Esophagus (tissue), 2 donors: ENCODE data around the gene RBM20. TPM values are rescaled to one million over a fixed set of nuclear protein-coding genes. Genes with fewer than 3 reads are reported as not detected.

ENCODE experiments used
- H3K27ac ChIP-seq, 2 donors: one replicate each; pipeline ENCODE4 v1.5.1; 2013; ENCODE audit warnings: low read depth in 2 of 2, mild to moderate bottlenecking in 2 of 2, inconsistent platforms in 1 of 2, low read length in 1 of 2, moderate library complexity in 1 of 2
- H3K27me3 ChIP-seq, 2 donors: one replicate each; pipeline ENCODE4 v1.6.1; 2013; ENCODE audit warnings: low read length in 2 of 2, control low read depth in 1 of 2, mild to moderate bottlenecking in 1 of 2; ENCODE audit not compliant: insufficient read depth in 2 of 2, control insufficient read depth in 1 of 2
- H3K36me3 ChIP-seq, 2 donors: one replicate each; pipeline ENCODE4 v1.6.1; 2013; ENCODE audit warnings: low read length in 1 of 2; ENCODE audit not compliant: control insufficient read depth in 2 of 2, insufficient read depth in 2 of 2
- H3K4me1 ChIP-seq, 2 donors: one replicate each; pipeline ENCODE4 v1.6.1; 2013; ENCODE audit warnings: low read length in 1 of 2; ENCODE audit not compliant: control insufficient read depth in 2 of 2, insufficient read depth in 2 of 2
- H3K4me3 ChIP-seq, 2 donors: one replicate each; pipeline ENCODE4 v1.5.1; 2013; ENCODE audit warnings: low read length in 2 of 2, mild to moderate bottlenecking in 2 of 2, low read depth in 1 of 2, moderate library complexity in 1 of 2
- H3K9me3 ChIP-seq, 2 donors: one replicate each; pipeline ENCODE4 v1.6.1; 2013; ENCODE audit warnings: mild to moderate bottlenecking in 2 of 2, low read depth in 1 of 2, low read length in 1 of 2, moderate library complexity in 1 of 2; ENCODE audit not compliant: control insufficient read depth in 2 of 2, insufficient read depth in 1 of 2
- WGBS, 2 donors: extraction: QIAGEN DNeasy Blood & Tissue Kit; methylation state at CpG; one replicate each; pipeline ENCODE4 v1.1.7; 2013; 5-methylcytosine and 5-hydroxymethylcytosine counted together
- polyA plus RNA-seq, 2 donors: library from polyadenylated mRNA; stranded (reverse); fragments of 200-250 nt; gene quantifications; one replicate each; pipeline ENCODE4 v1.2.3, GENCODE V29; 2013
- donor health status: healthy with polysubstance abuse.
- donor health status: Bipolar disorder and iron deficiency.

The RBM20 gene
- polyA plus RNA-seq, 2 donors, result 2.7 to 7.2 TPM

- Histone ChIP-seq H3K27me3 (no peaks in the 10 kb centered on the region), H3K4me3 (no peak overlapping the region), H3K9me3 (no peaks in the 10 kb centered on the region), H3K36me3 (no peaks in the 10 kb centered on the region), H3K4me1 (peaks cover 0 to 2% of the 10 kb centered on the region in 2 donors), H3K27ac (no peak overlapping the region)
- 79 to 82% methylated on average over 22 of the region's 22 CpGs for WGBS, 2 donors
These were observed 40.8 kb downstream of the RBM20 start for GRCh38 chr10:110684800-110685446.

- Histone ChIP-seq H3K4me1 (no peaks in the 10 kb centered on the region), H3K9me3 (no peaks in the 10 kb centered on the region), H3K36me3 (no peaks in the 10 kb centered on the region), H3K27me3 (no peaks in the 10 kb centered on the region), H3K27ac (no peak overlapping the region), H3K4me3 (no peak overlapping the region)
- WGBS, 2 donors, result 92 to 94% methylated on average over 6 of the region's 6 CpGs
These were observed 41.9 kb downstream of the RBM20 start for GRCh38 chr10:110686047-110686446.

- no peak overlapping the region for H3K27ac ChIP-seq
- no peaks in the 10 kb centered on the region for H3K9me3 ChIP-seq
- 93 to 95% methylated on average over 2 of the region's 2 CpGs for WGBS, 2 donors
- no peaks in the 10 kb centered on the region for H3K36me3 ChIP-seq
- H3K4me3 ChIP-seq, result no peak overlapping the region
- H3K4me1 ChIP-seq, result no peaks in the 10 kb centered on the region
- H3K27me3 ChIP-seq, result no peaks in the 10 kb centered on the region
These were observed 42.8 kb downstream of the RBM20 start for GRCh38 chr10:110686949-110687348.

- WGBS, 2 donors, result 80 to 84% methylated on average over 6 of the region's 6 CpGs
These were observed 43.3 kb downstream of the RBM20 start for GRCh38 chr10:110687400-110687799.

GRCh38 chr10:110691139-110691538 is 47.0 kb downstream of the RBM20 start:
- Histone ChIP-seq H3K36me3 (no peaks in the 10 kb centered on the region), H3K4me3 (no peak overlapping the region), H3K27ac (no peak overlapping the region), H3K4me1 (no peaks in the 10 kb centered on the region), H3K27me3 (no peaks in the 10 kb centered on the region), H3K9me3 (no peaks in the 10 kb centered on the region)
- 83 to 84% methylated on average over 2 of the region's 2 CpGs for WGBS, 2 donors

More at GRCh38 chr10:110687400-110687799, 43.3 kb downstream of the RBM20 start:
- Histone ChIP-seq H3K27ac (no peak overlapping the region), H3K27me3 (no peaks in the 10 kb centered on the region), H3K4me3 (no peak overlapping the region), H3K9me3 (no peaks in the 10 kb centered on the region), H3K36me3 (no peaks in the 10 kb centered on the region), H3K4me1 (no peaks in the 10 kb centered on the region)

- Histone ChIP-seq H3K27ac (no peak overlapping the region), H3K4me3 (no peak overlapping the region), H3K36me3 (no peaks in the 10 kb centered on the region), H3K27me3 (no peaks in the 10 kb centered on the region), H3K4me1 (no peaks in the 10 kb centered on the region), H3K9me3 (no peaks in the 10 kb centered on the region)
- WGBS, 2 donors, result 66 to 71% methylated on average over 1 of the region's 1 CpG
These were observed 50.1 kb downstream of the RBM20 start for GRCh38 chr10:110694263-110694662.

- no peaks in the 10 kb centered on the region for H3K4me1 ChIP-seq
- H3K36me3 ChIP-seq, result no peaks in the 10 kb centered on the region
- H3K27me3 ChIP-seq, result no peaks in the 10 kb centered on the region
- WGBS, 2 donors, result 78 to 81% methylated on average over 5 of the region's 5 CpGs
- no peak overlapping the region for H3K4me3 ChIP-seq
- no peaks in the 10 kb centered on the region for H3K9me3 ChIP-seq
- H3K27ac ChIP-seq, result no peak overlapping the region
These were observed 50.8 kb downstream of the RBM20 start for GRCh38 chr10:110694820-110695538.

- H3K4me3 ChIP-seq, result no peak overlapping the region
- H3K27me3 ChIP-seq, result no peaks in the 10 kb centered on the region
- 81 to 85% methylated on average over 2 of the region's 2 CpGs for WGBS, 2 donors
- H3K27ac ChIP-seq, result no peak overlapping the region
- no peaks in the 10 kb centered on the region for H3K36me3 ChIP-seq
- H3K4me1 ChIP-seq, result no peaks in the 10 kb centered on the region
- H3K9me3 ChIP-seq, result no peaks in the 10 kb centered on the region
These were observed 51.4 kb downstream of the RBM20 start for GRCh38 chr10:110695539-110695886.

- Histone ChIP-seq H3K9me3 (no peaks in the 10 kb centered on the region), H3K36me3 (no peaks in the 10 kb centered on the region), H3K27ac (no peak overlapping the region), H3K27me3 (no peaks in the 10 kb centered on the region), H3K4me1 (no peaks in the 10 kb centered on the region), H3K4me3 (no peak overlapping the region)
- WGBS, 2 donors, result 78 to 88% methylated on average over 4 of the region's 4 CpGs
These were observed 52.3 kb downstream of the RBM20 start for GRCh38 chr10:110696436-110696835.

- WGBS, 2 donors, result 71 to 80% methylated on average over 5 of the region's 5 CpGs
- no peak overlapping the region for H3K27ac ChIP-seq
- no peaks in the 10 kb centered on the region for H3K9me3 ChIP-seq
- H3K27me3 ChIP-seq, result no peaks in the 10 kb centered on the region
- no peaks in the 10 kb centered on the region for H3K36me3 ChIP-seq
- H3K4me1 ChIP-seq, result no peaks in the 10 kb centered on the region
- H3K4me3 ChIP-seq, result no peak overlapping the region
These were observed 54.2 kb downstream of the RBM20 start for GRCh38 chr10:110698340-110698739.
